Hepatocyte (in vitro differentiated cells): ENCODE measurements around the gene AFAP1.

Experiments
- CTCF ChIP-seq: fragments of 200-600 bp; sonication (generic); IDR thresholded peaks from 2 replicates; pipeline ENCODE4 v1.5.1; 2016; ENCODE audit warnings: antibody characterized with exemption, mild to moderate bottlenecking; ENCODE audit not compliant: poor library complexity
- EZH2 ChIP-seq: fragments of 200-600 bp; sonication (generic); IDR thresholded peaks from 2 replicates; pipeline ENCODE4 v1.6.1; 2016; ENCODE audit warnings: antibody characterized with exemption, mild to moderate bottlenecking, borderline replicate concordance
- EZH2phosphoT487 ChIP-seq: fragments of 200-600 bp; sonication (generic); IDR thresholded peaks from one replicate; pipeline ENCODE4 v1.6.1; 2018; ENCODE audit warnings: antibody characterized with exemption, mild to moderate bottlenecking, low read depth, moderate library complexity; ENCODE audit not compliant: unreplicated experiment, severe bottlenecking

- TF ChIP-seq CTCF (no peak), EZH2 (no peak), EZH2phosphoT487 (no peak)
Observed at GRCh38 chr4:7910952-7911578, 28.6 kb downstream of the AFAP1 start.
